Epithelial cell of esophagus (primary cell): Measurements from ENCODE around the gene RNF17.

ENCODE experiments used
- DNase-seq: peaks from one replicate; pipeline ENCODE4 v3.0.0; 2010; ENCODE audit warnings: low read depth
- H3K4me3 ChIP-seq: 2 replicates; pipeline ENCODE4 v1.5.1; 2011; ENCODE audit warnings: mild to moderate bottlenecking, low read length, control low read depth
- CTCF ChIP-seq: IDR thresholded peaks from 2 replicates; pipeline ENCODE4 v1.5.1; 2011; ENCODE audit warnings: low read depth, mild to moderate bottlenecking, low read length, control low read depth, inconsistent platforms; ENCODE audit not compliant: insufficient read depth; ENCODE audit errors: missing control alignments

RNF17 gene

DNA sequence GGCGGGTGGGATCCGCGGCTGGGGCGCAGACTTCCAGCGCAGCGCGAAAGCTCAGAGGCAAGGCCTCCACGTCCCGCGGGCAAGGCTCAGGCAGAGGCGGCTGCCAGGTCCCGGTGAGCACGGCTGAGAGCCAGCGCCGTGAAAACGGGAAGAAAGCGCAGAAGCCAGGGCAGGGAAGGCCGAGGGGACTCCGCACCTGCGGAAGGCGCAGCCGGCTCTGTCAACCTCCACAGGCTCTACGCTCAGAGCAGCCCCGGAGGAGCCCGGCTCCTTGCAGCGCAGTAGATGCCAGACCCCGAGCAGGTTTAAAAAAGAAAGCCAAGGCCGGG, 131.0 kb downstream of the RNF17 start:
- TF ChIP-seq CTCF = no peak
- no peak for DNase-seq
- no peak overlapping the region for H3K4me3 ChIP-seq

- no peak for TF ChIP-seq CTCF
- H3K4me3 ChIP-seq = no peak overlapping the region
- DNase-seq = no peak
Measured at GRCh38 chr13:24896061-24896460, 132.1 kb downstream of the RNF17 start.

DNA sequence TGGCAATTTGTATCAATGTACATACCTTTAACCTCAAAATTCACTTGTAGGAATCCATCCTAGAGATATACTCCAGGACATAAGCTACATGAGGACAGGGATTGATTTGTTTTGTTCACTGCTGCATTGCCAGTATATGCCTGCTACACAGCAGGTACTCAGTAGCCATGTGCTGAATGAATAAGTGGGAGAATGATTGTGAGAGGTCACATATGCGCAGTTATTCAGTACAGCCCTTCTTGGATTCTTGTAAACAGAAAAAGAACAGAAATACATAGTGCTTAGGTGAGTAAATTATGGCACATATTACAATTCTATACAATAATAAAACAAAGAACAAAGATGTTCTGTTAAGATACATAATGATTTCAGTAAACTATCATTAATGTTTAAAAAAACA, 133.3 kb downstream of the RNF17 start:
- no peak overlapping the region for H3K4me3 ChIP-seq
- no peak for TF ChIP-seq CTCF
- no peak for DNase-seq

DNA sequence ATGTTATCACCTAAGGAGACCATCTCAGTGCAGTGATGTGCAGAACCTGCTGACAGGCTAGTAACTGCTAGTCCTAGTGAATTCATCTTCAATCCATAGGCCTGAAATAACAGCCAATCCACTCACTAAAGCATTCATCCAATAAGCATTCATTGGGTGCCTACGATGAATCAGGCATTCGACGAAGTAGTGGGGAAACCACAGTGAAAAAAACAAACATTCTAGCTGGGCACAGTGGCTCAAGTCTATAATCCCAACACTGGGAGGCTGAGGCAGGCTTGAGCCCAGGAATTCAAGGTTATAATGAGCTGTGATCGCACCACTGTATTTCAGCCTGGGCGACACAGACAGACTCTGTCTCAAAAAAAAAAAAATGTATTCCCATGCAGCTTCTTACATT, 135.6 kb downstream of the RNF17 start:
- TF ChIP-seq CTCF = no peak
- DNase-seq = no peak
- no peak overlapping the region for H3K4me3 ChIP-seq

DNA sequence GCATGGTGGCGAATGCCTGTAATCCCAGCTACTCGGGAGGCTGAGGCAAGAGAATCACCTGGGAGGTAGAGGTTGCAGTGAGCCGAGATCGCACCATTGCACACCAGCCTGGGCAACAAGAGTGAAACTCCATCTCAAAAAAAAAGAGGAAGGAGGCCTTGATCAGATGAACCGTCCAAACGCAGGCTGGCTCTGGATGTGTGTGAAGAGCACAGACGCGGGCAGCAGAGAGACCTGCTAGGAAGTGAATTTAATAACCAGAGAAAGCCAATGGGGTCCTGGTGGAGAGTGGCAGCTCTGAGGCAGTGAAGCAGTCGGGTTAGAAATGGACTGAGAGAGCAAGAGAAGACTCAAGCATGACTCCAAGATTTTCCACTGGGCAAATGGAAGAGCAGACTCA, 136.5 kb downstream of the RNF17 start:
- no peak for DNase-seq
- no peak overlapping the region for H3K4me3 ChIP-seq
- TF ChIP-seq CTCF = no peak

GRCh38 chr13:24905242-24905641, 141.3 kb downstream of the RNF17 start:
- DNase-seq = peak; percentile 40
- no peak for TF ChIP-seq CTCF
- no peak overlapping the region for H3K4me3 ChIP-seq

- H3K4me3 ChIP-seq = no peak overlapping the region
- no peak for DNase-seq
Measured at GRCh38 chr13:24906268-24906667, 142.3 kb downstream of the RNF17 start.

More at GRCh38 chr13:24906268-24906667, 142.3 kb downstream of the RNF17 start:
- no peak for TF ChIP-seq CTCF
